HL-60 (cell line): ENCODE results near the gene UTP20.

ENCODE experiments used
- POLR2AphosphoS5 ChIP-seq: IDR thresholded peaks from 2 replicates; pipeline ENCODE4 v1.6.1; 2012; ENCODE audit warnings: low read depth
- REST ChIP-seq: IDR thresholded peaks from 2 replicates; pipeline ENCODE4 v1.6.1; 2012; ENCODE audit warnings: low read depth; ENCODE audit not compliant: insufficient replicate concordance
- TF ChIP-seq, protein P1 (sequence below): IDR thresholded peaks from one replicate; pipeline ENCODE4 v1.5.1; 2011; ENCODE audit warnings: low read length, control low read depth, inconsistent platforms; ENCODE audit not compliant: insufficient read depth

DNA sequence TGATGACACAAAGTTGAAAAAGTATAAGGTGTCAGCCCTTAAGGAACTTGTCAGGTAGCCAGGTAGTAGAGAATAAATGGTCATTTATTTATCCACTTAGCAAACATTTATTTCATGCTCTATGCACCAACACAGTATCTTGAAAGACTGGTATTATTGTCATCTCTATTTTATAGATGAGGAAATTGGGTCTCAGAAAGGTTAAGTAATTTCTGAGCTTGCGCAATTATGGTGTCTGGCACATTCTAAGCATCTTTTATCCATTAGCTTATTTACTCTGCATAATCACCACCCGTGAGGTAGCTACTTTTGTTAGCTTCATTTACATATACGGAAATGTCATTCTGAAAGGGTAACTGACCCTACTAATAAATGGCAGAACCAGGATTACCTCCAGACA lies 2.5 kb upstream of the UTP20 start:
- TF ChIP-seq, protein P1, sequence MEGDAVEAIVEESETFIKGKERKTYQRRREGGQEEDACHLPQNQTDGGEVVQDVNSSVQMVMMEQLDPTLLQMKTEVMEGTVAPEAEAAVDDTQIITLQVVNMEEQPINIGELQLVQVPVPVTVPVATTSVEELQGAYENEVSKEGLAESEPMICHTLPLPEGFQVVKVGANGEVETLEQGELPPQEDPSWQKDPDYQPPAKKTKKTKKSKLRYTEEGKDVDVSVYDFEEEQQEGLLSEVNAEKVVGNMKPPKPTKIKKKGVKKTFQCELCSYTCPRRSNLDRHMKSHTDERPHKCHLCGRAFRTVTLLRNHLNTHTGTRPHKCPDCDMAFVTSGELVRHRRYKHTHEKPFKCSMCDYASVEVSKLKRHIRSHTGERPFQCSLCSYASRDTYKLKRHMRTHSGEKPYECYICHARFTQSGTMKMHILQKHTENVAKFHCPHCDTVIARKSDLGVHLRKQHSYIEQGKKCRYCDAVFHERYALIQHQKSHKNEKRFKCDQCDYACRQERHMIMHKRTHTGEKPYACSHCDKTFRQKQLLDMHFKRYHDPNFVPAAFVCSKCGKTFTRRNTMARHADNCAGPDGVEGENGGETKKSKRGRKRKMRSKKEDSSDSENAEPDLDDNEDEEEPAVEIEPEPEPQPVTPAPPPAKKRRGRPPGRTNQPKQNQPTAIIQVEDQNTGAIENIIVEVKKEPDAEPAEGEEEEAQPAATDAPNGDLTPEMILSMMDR = no peak
- TF ChIP-seq REST = no peak
- TF ChIP-seq POLR2AphosphoS5 = no peak
